SU-DHL-6 (cell line): ENCODE results near the gene DMXL1.

Experiments used
- H2AFZ ChIP-seq: fragments of 200-600 bp; sonication (generic); 2 replicates; pipeline ENCODE4 v1.6.1; 2014; ENCODE audit warnings: low read depth, mild to moderate bottlenecking, moderate library complexity, mixed read lengths, antibody characterized with exemption, low read length; ENCODE audit not compliant: severe bottlenecking
- H3F3A ChIP-seq: fragments of 200-600 bp; shearing (Covaris generic); 2 replicates; pipeline ENCODE4 v1.6.0; 2016; ENCODE audit warnings: antibody characterized with exemption, mild to moderate bottlenecking; ENCODE audit not compliant: insufficient read depth
- H3K27ac ChIP-seq: fragments of 200-600 bp; sonication (generic); 2 replicates; pipeline ENCODE4 v1.5.1; 2016; ENCODE audit warnings: low read depth, mild to moderate bottlenecking, low read length, moderate library complexity, mixed read lengths
- H3K27me3 ChIP-seq: fragments of 200-600 bp; sonication (generic), shearing (Covaris generic); 2 replicates; pipeline ENCODE4 v1.6.0; 2014; ENCODE audit warnings: mild to moderate bottlenecking, low read length
- H3K36me3 ChIP-seq: fragments of 200-600 bp; sonication (generic); 2 replicates; pipeline ENCODE4 v1.6.1; 2014; ENCODE audit warnings: mild to moderate bottlenecking, low read length, mixed read lengths
- H3K4me2 ChIP-seq: fragments of 300-600, 200-600 bp; shearing (Covaris generic), sonication (generic); 2 replicates; pipeline ENCODE4 v1.6.0; 2014; ENCODE audit warnings: low read length, low read depth, mild to moderate bottlenecking; ENCODE audit not compliant: poor library complexity, severe bottlenecking
- H3K4me3 ChIP-seq: fragments of 200-600 bp; sonication (generic); 2 replicates; pipeline ENCODE4 v1.5.1; 2014; ENCODE audit warnings: antibody characterized with exemption, low read length, mild to moderate bottlenecking, mixed read lengths; ENCODE audit not compliant: insufficient read depth, poor library complexity, severe bottlenecking
- H3K79me2 ChIP-seq: fragments of 200-600 bp; sonication (generic); 2 replicates; pipeline ENCODE4 v1.6.1; 2014; ENCODE audit warnings: mild to moderate bottlenecking, low read length, moderate library complexity; ENCODE audit not compliant: insufficient read depth
- H3K9ac ChIP-seq: fragments of 200-600 bp; sonication (generic); 2 replicates; pipeline ENCODE4 v1.7.0; 2014; ENCODE audit warnings: mild to moderate bottlenecking, low read length
- H3K9me2 ChIP-seq: fragments of 200-600 bp; sonication (generic); replicated peaks from 2 replicates; pipeline ENCODE4 v1.6.1; 2014; ENCODE audit warnings: low read length; ENCODE audit not compliant: insufficient read depth
- H3K9me3 ChIP-seq: fragments of 200-600 bp; sonication (generic); 2 replicates; pipeline ENCODE4 v1.6.1; 2014; ENCODE audit warnings: low read length, mixed read lengths; ENCODE audit not compliant: insufficient read depth
- H4K20me1 ChIP-seq: fragments of 200-600 bp; sonication (generic); 2 replicates; pipeline ENCODE4 v1.6.1; 2014; ENCODE audit warnings: low read depth, mild to moderate bottlenecking, antibody characterized with exemption, low read length, moderate library complexity, mixed read lengths
- CTCF ChIP-seq: fragments of 200-600 bp; sonication (generic); IDR thresholded peaks from one replicate; pipeline ENCODE4 v1.5.1; 2017; ENCODE audit warnings: antibody characterized with exemption, mild to moderate bottlenecking, low read length, moderate library complexity; ENCODE audit not compliant: insufficient read depth, poor library complexity, severe bottlenecking
- EZH2phosphoT487 ChIP-seq: fragments of 200-600 bp; sonication (generic), shearing (Covaris generic); conservative IDR thresholded peaks from 2 replicates; pipeline ENCODE4 v1.6.1; 2018; ENCODE audit warnings: mild to moderate bottlenecking, antibody characterized with exemption, low read length, moderate library complexity, mixed read lengths

DMXL1 gene

GRCh38 chr5:119207105-119207504 is 136.2 kb downstream of the DMXL1 start:
- H3F3A ChIP-seq: peaks cover 4% of the 10 kb centered on the region; the same call in 1 of the 2 replicates
- H3K4me2 ChIP-seq: no peak overlapping the region
- H3K27me3 ChIP-seq: no peaks in the 10 kb centered on the region
- H3K4me3 ChIP-seq: no peak overlapping the region
- peaks cover 50% of the 10 kb centered on the region for H3K36me3 ChIP-seq
- no peak overlapping the region for H3K27ac ChIP-seq
- no peak overlapping the region for H2AFZ ChIP-seq
- H4K20me1 ChIP-seq: no peaks in the 10 kb centered on the region
- no peaks in the 10 kb centered on the region for H3K79me2 ChIP-seq
- no peak for TF ChIP-seq EZH2phosphoT487
- TF ChIP-seq CTCF: no peak
- H3K9me3 ChIP-seq: no peaks in the 10 kb centered on the region
- H3K9me2 ChIP-seq: no peaks in the 10 kb centered on the region
- H3K9ac ChIP-seq: no peak overlapping the region

- no peak overlapping the region for H2AFZ ChIP-seq
- H3F3A ChIP-seq: peaks cover 4% of the 10 kb centered on the region; the same call in 1 of the 2 replicates
- no peaks in the 10 kb centered on the region for H3K79me2 ChIP-seq
- no peak overlapping the region for H3K27ac ChIP-seq
- H3K36me3 ChIP-seq: peaks cover 21% of the 10 kb centered on the region; the same call in 1 of the 2 replicates
- no peak overlapping the region for H3K9ac ChIP-seq
- no peak overlapping the region for H3K4me3 ChIP-seq
- H3K27me3 ChIP-seq: no peaks in the 10 kb centered on the region
- H3K9me2 ChIP-seq: no peaks in the 10 kb centered on the region
- H3K9me3 ChIP-seq: no peaks in the 10 kb centered on the region
- no peaks in the 10 kb centered on the region for H4K20me1 ChIP-seq
- no peak overlapping the region for H3K4me2 ChIP-seq
- TF ChIP-seq EZH2phosphoT487 (no peak), CTCF (no peak)
Observed at GRCh38 chr5:119212026-119212425, 141.1 kb downstream of the DMXL1 start.

- no peak for TF ChIP-seq CTCF
- H3K4me2 ChIP-seq: no peak overlapping the region
- no peaks in the 10 kb centered on the region for H3K9me2 ChIP-seq
- no peak overlapping the region for H3K4me3 ChIP-seq
- H3K27ac ChIP-seq: no peak overlapping the region
- no peaks in the 10 kb centered on the region for H3K9me3 ChIP-seq
- H2AFZ ChIP-seq: no peak overlapping the region
- no peak overlapping the region for H3K9ac ChIP-seq
- H4K20me1 ChIP-seq: no peaks in the 10 kb centered on the region
- peaks cover 24% of the 10 kb centered on the region; the same call in 1 of the 2 replicates for H3K36me3 ChIP-seq
- no peaks in the 10 kb centered on the region for H3K79me2 ChIP-seq
- H3K27me3 ChIP-seq: no peaks in the 10 kb centered on the region
- peaks cover 4% of the 10 kb centered on the region; the same call in 1 of the 2 replicates for H3F3A ChIP-seq
Observed at GRCh38 chr5:119212676-119213075, 141.8 kb downstream of the DMXL1 start.
